M059J (cell line): Measurements from ENCODE around the gene MGLL. TPM values are rescaled to one million over a fixed set of nuclear protein-coding genes. Genes with fewer than 3 reads are reported as not detected.

Source experiments
- DNase-seq: peaks from one replicate; pipeline ENCODE4 v3.0.0-alpha.2; 2012; ENCODE audit warnings: low read depth
- total RNA-seq: library from RNA; depleted of rRNA; stranded (reverse); fragments of >200 nt; shearing (Covaris generic); gene quantifications from 2 replicates; pipeline ENCODE4 v1.2.3, GENCODE V29; 2014

Gene MGLL
- total RNA-seq, 1 experiment from 2014 or later, result 17.0 TPM

GRCh38 chr3:127774647-127775046 is 47.7 kb downstream of the MGLL start:
- no peak for DNase-seq

- no peak for DNase-seq
Observed at GRCh38 chr3:127773752-127774395, 48.4 kb downstream of the MGLL start.

GRCh38 chr3:127772827-127773751 is 49.2 kb downstream of the MGLL start:
- DNase-seq, result no peak

GRCh38 chr3:127772273-127772672 is 50.0 kb downstream of the MGLL start:
- DNase-seq, result no peak

- DNase-seq, result no peak
Observed at GRCh38 chr3:127771746-127772145, 50.6 kb downstream of the MGLL start.

- peak; percentile 82 for DNase-seq
Observed at GRCh38 chr3:127770671-127771355, 51.5 kb downstream of the MGLL start.

- no peak for DNase-seq
Observed at GRCh38 chr3:127769284-127770081, 52.8 kb downstream of the MGLL start.

- DNase-seq, result peak; percentile 99
Observed at GRCh38 chr3:127768346-127769008, 53.8 kb downstream of the MGLL start.

- DNase-seq, result no peak
Observed at GRCh38 chr3:127767126-127767525, 55.2 kb downstream of the MGLL start.

GRCh38 chr3:127765735-127766134 is 56.6 kb downstream of the MGLL start:
- no peak for DNase-seq

GRCh38 chr3:127764841-127765362 is 57.4 kb downstream of the MGLL start:
- DNase-seq, result peak; percentile 83

GRCh38 chr3:127764301-127764700 is 58.0 kb downstream of the MGLL start:
- DNase-seq, result no peak

- DNase-seq, result no peak
Observed at GRCh38 chr3:127763816-127764215, 58.5 kb downstream of the MGLL start.

- DNase-seq, result no peak
Observed at GRCh38 chr3:127763337-127763736, 59.0 kb downstream of the MGLL start.

GRCh38 chr3:127762787-127763105 is 59.6 kb downstream of the MGLL start:
- DNase-seq, result no peak

- DNase-seq, result no peak
Observed at GRCh38 chr3:127762077-127762786, 60.1 kb downstream of the MGLL start.

- DNase-seq, result no peak
Observed at GRCh38 chr3:127761441-127761801, 60.9 kb downstream of the MGLL start.

- DNase-seq, result no peak
Observed at GRCh38 chr3:127760791-127761440, 61.4 kb downstream of the MGLL start.

- DNase-seq, result no peak
Observed at GRCh38 chr3:127760361-127760760, 62.0 kb downstream of the MGLL start.

GRCh38 chr3:127759826-127760225 is 62.5 kb downstream of the MGLL start:
- no peak for DNase-seq
